PC-9 (cell line): ENCODE data around the gene STEEP1. TPM values are rescaled to one million over a fixed set of nuclear protein-coding genes. Genes with fewer than 3 reads are reported as not detected.

ENCODE experiments used
- BruUV-seq: library from RNA; stranded (reverse); fragments of 400-500 nt; replicated peaks from 2 replicates; lab custom pipeline; 2021; lab: Mats Ljungman, UMichigan
- CTCF ChIA-PET: fragments of 300-600 bp; sonication (Branson Sonifier 250); formaldehyde crosslinking; loops from one replicate; lab custom pipeline; 2022; ENCODE audit warnings: antibody characterized with exemption; lab: Charles Lee
- POLR2A ChIA-PET: fragments of 300-600 bp; sonication (Branson Sonifier 250); formaldehyde crosslinking; loops from one replicate; lab custom pipeline; 2022; ENCODE audit warnings: antibody characterized with exemption; ENCODE audit not compliant: unreplicated experiment; lab: Charles Lee
- DNase-seq, 2 experiments: peaks; one replicate each; pipeline versions ENCODE4 v3.0.0 to v3.0.0-alpha.2; 2015 to 2022; ENCODE audit warnings: mixed read lengths in 1 of 2
- H2AFZ ChIP-seq: fragments of 200-600 bp; sonication (generic); 2 replicates; pipeline ENCODE4 v1.8.1; 2017; ENCODE audit warnings: antibody characterized with exemption
- H3F3A ChIP-seq: fragments of 200-600 bp; sonication (generic); 2 replicates; pipeline ENCODE4 v1.8.1; 2017; ENCODE audit warnings: antibody characterized with exemption, mild to moderate bottlenecking, low read depth; ENCODE audit not compliant: insufficient read depth
- H3K27ac ChIP-seq: fragments of 200-600 bp; sonication (generic); 2 replicates; pipeline ENCODE4 v1.6.1; 2016; ENCODE audit warnings: mixed run types
- H3K27me3 ChIP-seq: fragments of 200-600 bp; sonication (generic); 2 replicates; pipeline ENCODE4 v1.6.1; 2016; ENCODE audit warnings: low read depth, mixed run types; ENCODE audit not compliant: insufficient read depth
- H3K36me3 ChIP-seq: fragments of 200-600 bp; sonication (generic); 2 replicates; pipeline ENCODE4 v1.6.1; 2016; ENCODE audit warnings: low read depth, mixed run types
- H3K4me1 ChIP-seq: fragments of 200-600 bp; sonication (generic); replicated peaks from 2 replicates; pipeline ENCODE4 v1.6.1; 2016; ENCODE audit warnings: mixed run types; ENCODE audit not compliant: insufficient read depth
- H3K4me2 ChIP-seq: fragments of 200-600 bp; sonication (generic); 2 replicates; pipeline ENCODE4 v1.6.1; 2017; ENCODE audit warnings: mixed run types
- H3K4me3 ChIP-seq: fragments of 200-600 bp; sonication (generic); 2 replicates; pipeline ENCODE4 v1.6.1; 2016; ENCODE audit warnings: mixed run types
- H3K79me2 ChIP-seq: fragments of 200-600 bp; sonication (generic); 2 replicates; pipeline ENCODE4 v1.6.1; 2017; ENCODE audit warnings: low read depth, mixed run types
- H3K9me2 ChIP-seq: fragments of 200-600 bp; sonication (generic); 2 replicates; pipeline ENCODE4 v1.8.1; 2017; ENCODE audit warnings: mild to moderate bottlenecking; ENCODE audit not compliant: insufficient read depth
- H3K9me3 ChIP-seq: fragments of 200-600 bp; sonication (generic); 2 replicates; pipeline ENCODE4 v1.8.1; 2016; ENCODE audit warnings: low read depth; ENCODE audit not compliant: insufficient read depth
- H4K20me1 ChIP-seq: fragments of 200-600 bp; sonication (generic); 2 replicates; pipeline ENCODE4 v1.8.1; 2017; ENCODE audit not compliant: insufficient read depth
- EZH2 ChIP-seq: fragments of 200-600 bp; sonication (generic); IDR thresholded peaks from 2 replicates; pipeline ENCODE4 v1.8.0; 2017; ENCODE audit warnings: antibody characterized with exemption, low read depth
- intact Hi-C: fragments of 100-400 bp; cut with micrococcal nuclease; formaldehyde crosslinking; loops from one replicate; pipeline ENCODE4 v1.10.0; 2022; ENCODE audit not compliant: unreplicated experiment
- total RNA-seq: library from RNA; stranded (reverse); gene quantifications from 2 replicates; pipeline ENCODE4 v1.2.3, GENCODE V29; 2021
- TF ChIP-seq, protein P1 (sequence below): fragments of 200-600 bp; sonication (generic); conservative IDR thresholded peaks from 2 replicates; pipeline ENCODE4 v1.6.1; 2017; ENCODE audit warnings: mixed run types, antibody characterized with exemption, mild to moderate bottlenecking, moderate library complexity

The STEEP1 gene
- total RNA-seq, 1 experiment from 2014 or later, result 56.5 TPM

DNA sequence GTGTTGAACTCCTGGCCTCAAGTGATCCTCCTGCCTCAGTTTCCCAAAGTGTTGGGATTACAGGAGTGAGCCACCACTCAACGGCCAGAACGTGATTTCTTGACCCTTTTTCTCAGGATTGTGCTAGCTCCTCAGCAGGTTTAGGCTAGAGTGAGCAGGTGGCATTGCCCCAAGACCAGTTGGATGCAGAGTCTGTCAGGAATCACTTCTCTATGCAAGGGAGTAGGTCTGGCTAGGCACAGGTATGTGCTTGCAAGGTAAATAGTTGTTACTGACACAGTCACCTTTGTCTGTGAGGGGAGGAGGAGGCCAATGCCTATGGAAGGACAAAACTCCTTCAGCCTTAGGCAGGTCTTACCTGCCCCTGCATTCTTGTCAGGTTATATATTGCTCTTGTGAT lies 72.7 kb downstream of the STEEP1 start:
- Histone ChIP-seq H3K9me3 (no peaks in the 10 kb centered on the region), H3K27me3 (no peaks in the 10 kb centered on the region), H3K9me2 (no peaks in the 10 kb centered on the region), H2AFZ (no peak overlapping the region), H3K4me3 (no peak overlapping the region), H3K4me2 (no peak overlapping the region), H3K4me1 (no peaks in the 10 kb centered on the region), H3K27ac (no peak overlapping the region), H4K20me1 (no peaks in the 10 kb centered on the region), H3K79me2 (no peaks in the 10 kb centered on the region), H3K36me3 (no peaks in the 10 kb centered on the region), H3F3A (no peaks in the 10 kb centered on the region)
- TF ChIP-seq, protein P1, sequence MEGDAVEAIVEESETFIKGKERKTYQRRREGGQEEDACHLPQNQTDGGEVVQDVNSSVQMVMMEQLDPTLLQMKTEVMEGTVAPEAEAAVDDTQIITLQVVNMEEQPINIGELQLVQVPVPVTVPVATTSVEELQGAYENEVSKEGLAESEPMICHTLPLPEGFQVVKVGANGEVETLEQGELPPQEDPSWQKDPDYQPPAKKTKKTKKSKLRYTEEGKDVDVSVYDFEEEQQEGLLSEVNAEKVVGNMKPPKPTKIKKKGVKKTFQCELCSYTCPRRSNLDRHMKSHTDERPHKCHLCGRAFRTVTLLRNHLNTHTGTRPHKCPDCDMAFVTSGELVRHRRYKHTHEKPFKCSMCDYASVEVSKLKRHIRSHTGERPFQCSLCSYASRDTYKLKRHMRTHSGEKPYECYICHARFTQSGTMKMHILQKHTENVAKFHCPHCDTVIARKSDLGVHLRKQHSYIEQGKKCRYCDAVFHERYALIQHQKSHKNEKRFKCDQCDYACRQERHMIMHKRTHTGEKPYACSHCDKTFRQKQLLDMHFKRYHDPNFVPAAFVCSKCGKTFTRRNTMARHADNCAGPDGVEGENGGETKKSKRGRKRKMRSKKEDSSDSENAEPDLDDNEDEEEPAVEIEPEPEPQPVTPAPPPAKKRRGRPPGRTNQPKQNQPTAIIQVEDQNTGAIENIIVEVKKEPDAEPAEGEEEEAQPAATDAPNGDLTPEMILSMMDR, result no peak
- no peak for TF ChIP-seq EZH2
- POLR2A ChIA-PET, result interaction anchor here (0.5 kb wide), 1 partner anchor 11 kb away, joined by 3 read pairs; no protein-coding TSS in a partner anchor
- DNase-seq, result no peak
- intact Hi-C loops, result no loop called here
- no TSS peak for BruUV-seq
- CTCF ChIA-PET, result no interaction called here

DNA sequence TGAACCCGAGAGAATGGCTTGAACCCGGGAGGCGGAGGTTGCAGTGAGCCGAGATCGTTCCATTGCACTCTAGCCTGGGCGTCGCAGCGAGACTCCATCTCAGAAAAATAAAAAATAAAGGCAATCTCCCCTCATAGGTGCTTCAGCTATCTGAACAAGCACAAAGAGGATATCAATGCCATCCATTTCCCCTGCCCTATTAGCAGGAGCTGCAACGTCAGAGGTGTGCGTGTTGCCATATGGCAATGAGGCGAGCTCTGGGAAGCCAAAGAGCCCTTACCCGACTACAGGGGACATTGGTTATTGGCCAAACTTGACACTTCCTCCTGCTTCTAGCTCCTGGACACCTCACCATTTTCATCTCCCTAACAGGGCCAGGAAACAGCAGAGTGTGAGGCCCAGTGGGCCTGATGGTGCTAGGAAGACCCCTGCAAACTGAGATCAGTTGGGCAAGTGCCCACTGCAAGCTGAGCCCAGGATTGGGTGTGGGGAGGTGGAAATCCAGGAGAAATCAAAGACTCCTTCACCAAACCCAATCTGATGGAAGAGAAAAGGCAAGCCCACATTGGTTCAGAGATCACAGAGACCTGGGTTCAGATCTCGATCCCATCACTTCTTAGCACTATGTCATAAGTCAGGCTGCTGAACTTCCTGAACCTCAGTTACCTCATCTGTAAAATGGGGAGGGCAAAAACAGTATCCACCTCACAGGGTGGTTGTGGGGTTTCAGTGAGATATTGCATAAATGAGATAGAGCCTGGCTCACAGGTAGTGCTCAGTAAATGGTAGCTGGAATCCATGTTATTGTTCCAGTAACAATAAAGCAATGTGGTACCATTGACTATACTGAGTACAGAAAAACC lies 75.8 kb downstream of the STEEP1 start:
- H4K20me1 ChIP-seq, result no peaks in the 10 kb centered on the region
- H3K4me3 ChIP-seq, result no peak overlapping the region
- no peak overlapping the region for H3K27ac ChIP-seq
- no peak overlapping the region for H2AFZ ChIP-seq
- no peaks in the 10 kb centered on the region for H3K9me3 ChIP-seq
- H3K27me3 ChIP-seq, result no peaks in the 10 kb centered on the region
- H3F3A ChIP-seq, result no peaks in the 10 kb centered on the region
- no peaks in the 10 kb centered on the region for H3K9me2 ChIP-seq
- ChIA-PET POLR2A (interaction anchor here (0.7 kb wide), 1 partner anchor 264 kb away, joined by 26 read pairs; no protein-coding TSS in a partner anchor), CTCF (interaction anchor here (0.7 to 1.8 kb wide), 3 partner anchors 10 to 31 kb away, joined by 3 to 19 read pairs (median 8); no protein-coding TSS in a partner anchor)
- H3K36me3 ChIP-seq, result no peaks in the 10 kb centered on the region
- no peaks in the 10 kb centered on the region for H3K79me2 ChIP-seq
- no TSS peak for BruUV-seq
- intact Hi-C loops, result loop anchor here (10.0 kb wide), 1 partner anchor 345 kb away; no protein-coding TSS in a partner anchor
- DNase-seq, result no peak
- TF ChIP-seq, protein P1, result no peak
- TF ChIP-seq EZH2, result no peak
- no peak overlapping the region for H3K4me2 ChIP-seq
- no peaks in the 10 kb centered on the region for H3K4me1 ChIP-seq

DNA sequence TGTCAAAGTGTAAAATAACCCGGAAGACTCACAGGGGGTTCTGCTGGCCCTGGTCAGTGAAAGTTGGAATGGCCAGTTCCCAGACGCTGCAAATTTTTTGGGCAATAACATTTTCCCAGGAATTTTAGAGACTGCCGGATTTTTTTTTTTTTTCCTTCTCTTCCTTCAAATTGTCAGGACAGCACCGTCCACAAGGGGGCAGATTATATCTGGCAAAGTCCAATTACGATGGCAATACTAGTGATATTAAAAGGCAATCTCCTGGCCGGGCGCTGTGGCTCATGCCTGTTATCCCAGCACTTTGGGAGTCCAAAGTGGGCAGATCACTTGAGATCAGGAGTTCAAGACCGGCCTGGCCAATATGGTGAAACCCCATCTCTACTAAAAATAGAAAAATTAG lies 76.5 kb downstream of the STEEP1 start:
- no peaks in the 10 kb centered on the region for H3K9me2 ChIP-seq
- H3K4me1 ChIP-seq, result no peaks in the 10 kb centered on the region
- H3K79me2 ChIP-seq, result no peaks in the 10 kb centered on the region
- H3K4me3 ChIP-seq, result no peak overlapping the region
- H3F3A ChIP-seq, result no peaks in the 10 kb centered on the region
- POLR2A ChIA-PET, result interaction anchor here (0.7 kb wide), 1 partner anchor 264 kb away, joined by 26 read pairs; no protein-coding TSS in a partner anchor
- H3K4me2 ChIP-seq, result peak overlapping the region; percentile 49
- DNase-seq, result peak; percentile 41 to 58
- no peak overlapping the region for H3K27ac ChIP-seq
- H3K9me3 ChIP-seq, result no peaks in the 10 kb centered on the region
- TF ChIP-seq EZH2, result no peak
- TF ChIP-seq, protein P1, result peak; percentile 86
- intact Hi-C loops, result loop anchor here (1.0 to 10.0 kb wide), 2 partner anchors 24 to 344 kb away; no protein-coding TSS in a partner anchor
- no peaks in the 10 kb centered on the region for H3K27me3 ChIP-seq
- no peaks in the 10 kb centered on the region for H3K36me3 ChIP-seq
- H4K20me1 ChIP-seq, result no peaks in the 10 kb centered on the region
- BruUV-seq, result no TSS peak
- H2AFZ ChIP-seq, result no peak overlapping the region
- CTCF ChIA-PET, result interaction anchor here (1.8 kb wide), 1 partner anchor 24 kb away, joined by 8 read pairs; no protein-coding TSS in a partner anchor

Other genes with a start within 250 kb of the STEEP1 start
- gene SLC25A43, start 166.1 kb downstream of the STEEP1 start, total RNA-seq, result 38.4 and 42.3 TPM in 2 replicates
- 714 and 807 TPM in 2 replicates for gene SLC25A5, start 97.0 kb downstream of the STEEP1 start, total RNA-seq
- gene UBE2A, start 9.2 kb upstream of the STEEP1 start, total RNA-seq, result 103 and 119 TPM in 2 replicates
- gene NKRF, start 41.0 kb upstream of the STEEP1 start, total RNA-seq, result 25.7 TPM in 2 replicates
- 32.8 and 43.7 TPM in 2 replicates for gene SEPTIN6, start 127.8 kb upstream of the STEEP1 start, total RNA-seq
- gene SOWAHD, start 193.2 kb upstream of the STEEP1 start, total RNA-seq, result 1.4 and 2.8 TPM in 2 replicates
- 3,176 and 3,660 TPM in 2 replicates for gene RPL39, start 226.2 kb upstream of the STEEP1 start, total RNA-seq